H54 (cell line): ENCODE measurements around the gene GPC6.

ENCODE experiments used
- DNase-seq: peaks from one replicate; pipeline ENCODE4 v3.0.0; 2011; ENCODE audit warnings: low spot score, mixed read lengths; ENCODE audit not compliant: insufficient read length
- FAIRE-seq: peaks from 3 replicates; lab custom pipeline; 2011; peaks lifted over from hg19 to GRCh38; lab: Jason Lieb, UNC
- POLR2A ChIP-seq: IDR thresholded peaks from 2 replicates; pipeline ENCODE4 v1.6.1; 2011; ENCODE audit warnings: low read depth, mild to moderate bottlenecking, low read length

GPC6 gene

DNA sequence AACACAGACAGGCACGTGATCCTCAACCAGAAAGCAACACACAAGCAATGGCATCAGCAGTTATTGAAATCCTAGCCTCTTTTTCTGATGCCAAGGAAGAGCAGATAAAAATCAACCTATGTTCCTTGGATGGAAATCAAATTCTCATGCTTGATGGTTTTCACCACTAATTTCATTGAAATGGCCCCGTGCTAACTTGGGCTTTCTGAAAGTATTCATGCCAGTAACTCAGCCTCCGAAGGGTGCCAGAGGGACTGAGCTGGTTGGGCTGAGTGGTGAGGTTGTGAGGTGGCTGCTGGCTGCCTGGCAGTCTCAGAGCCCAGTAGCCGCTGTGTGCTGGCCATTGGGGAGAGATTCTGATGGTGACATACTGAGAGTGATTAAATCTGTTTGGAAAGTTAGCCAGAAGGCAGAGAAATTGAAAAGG is 943.6 kb downstream of the GPC6 start:
- FAIRE-seq (peak; percentile 69), DNase-seq (no peak)
- TF ChIP-seq POLR2A = no peak

DNA sequence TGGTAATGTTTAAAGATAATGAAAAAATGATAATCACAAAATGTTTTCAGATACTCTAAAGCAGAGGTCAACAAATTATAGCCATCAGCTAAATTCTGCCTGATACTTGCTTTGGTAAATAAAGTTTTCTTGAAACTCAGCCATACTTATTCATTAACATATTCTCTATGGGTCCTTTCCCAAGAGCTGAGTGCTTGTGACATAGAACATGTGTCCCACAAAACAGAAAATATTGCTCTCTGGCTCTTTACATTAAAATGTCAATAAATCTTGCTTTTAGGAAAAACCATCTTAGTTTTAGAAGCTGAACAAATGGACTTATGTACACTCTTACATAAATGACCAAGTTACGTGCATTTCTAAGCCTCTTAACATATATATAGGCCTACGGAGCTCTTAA is 945.8 kb downstream of the GPC6 start:
- FAIRE-seq = peak; percentile 33
- no peak for DNase-seq

DNA sequence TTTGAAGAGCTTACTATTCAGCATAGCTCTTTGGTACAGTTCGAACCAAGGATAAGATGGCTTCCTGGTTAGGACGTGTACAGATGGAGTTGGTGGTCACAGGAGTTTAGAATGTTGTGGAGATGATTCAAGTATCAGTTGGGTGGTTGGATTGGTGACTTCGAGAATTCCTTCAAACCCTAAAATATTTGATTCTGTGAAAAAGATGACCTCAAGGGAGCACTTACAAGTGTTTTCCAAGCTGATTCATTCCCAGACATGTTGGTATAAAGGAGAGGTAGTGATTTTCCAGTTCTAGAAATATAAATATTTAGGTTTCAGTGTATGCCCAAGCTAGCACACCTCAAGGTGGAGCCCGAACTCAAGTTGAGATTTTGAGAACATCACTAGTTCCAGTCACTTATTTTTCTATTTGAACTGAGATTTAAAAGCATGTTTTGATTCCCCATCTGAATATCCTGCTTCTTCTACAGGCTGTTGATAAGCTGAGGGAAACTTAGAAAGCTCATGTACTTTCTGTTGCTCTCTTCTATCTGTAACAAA is 946.8 kb downstream of the GPC6 start:
- TF ChIP-seq POLR2A = no peak
- DNase-seq (no peak), FAIRE-seq (peak; percentile 23)

More for the DNA sequence above, 945.8 kb downstream of the GPC6 start:
- no peak for TF ChIP-seq POLR2A

DNA sequence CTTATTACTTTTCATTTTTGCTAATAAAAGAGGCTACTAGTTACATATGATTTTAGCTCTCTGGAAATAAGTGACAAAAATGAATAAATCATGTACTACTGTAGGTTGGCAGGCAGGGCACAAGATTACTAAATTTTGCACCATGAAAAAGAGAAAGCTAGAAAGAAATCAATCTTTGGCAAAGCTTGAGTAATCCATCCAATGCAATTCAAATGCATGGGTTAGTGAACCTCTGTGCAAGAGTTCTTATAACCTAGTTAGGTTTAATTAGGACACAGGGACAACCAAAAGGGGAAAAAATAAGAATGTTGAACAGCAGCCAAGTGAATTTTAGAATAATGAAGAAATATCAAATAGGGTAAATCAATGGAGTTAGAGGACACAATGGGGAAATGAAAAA is 947.4 kb downstream of the GPC6 start:
- DNase-seq (no peak), FAIRE-seq (no peak)
- TF ChIP-seq POLR2A = no peak

DNA sequence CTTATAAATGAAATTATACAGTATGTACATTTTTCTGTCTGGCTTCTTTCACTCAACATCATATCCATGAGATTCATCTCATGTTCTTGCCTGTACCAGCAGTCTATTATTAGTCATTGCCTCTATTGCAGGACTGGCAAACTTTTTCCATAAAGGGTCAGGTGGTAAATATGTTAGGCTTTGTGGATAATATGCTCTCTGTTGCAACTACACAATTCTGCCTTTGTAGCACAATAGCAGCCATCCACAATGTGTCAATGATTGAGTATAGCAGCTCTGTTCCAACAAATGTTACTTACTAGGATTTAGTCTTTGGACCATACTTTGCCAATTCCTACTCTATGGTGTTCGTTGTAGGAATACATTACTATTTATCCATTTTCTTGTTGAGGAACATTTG is 948.5 kb downstream of the GPC6 start:
- DNase-seq (no peak), FAIRE-seq (peak; percentile 33)
- no peak for TF ChIP-seq POLR2A

DNA sequence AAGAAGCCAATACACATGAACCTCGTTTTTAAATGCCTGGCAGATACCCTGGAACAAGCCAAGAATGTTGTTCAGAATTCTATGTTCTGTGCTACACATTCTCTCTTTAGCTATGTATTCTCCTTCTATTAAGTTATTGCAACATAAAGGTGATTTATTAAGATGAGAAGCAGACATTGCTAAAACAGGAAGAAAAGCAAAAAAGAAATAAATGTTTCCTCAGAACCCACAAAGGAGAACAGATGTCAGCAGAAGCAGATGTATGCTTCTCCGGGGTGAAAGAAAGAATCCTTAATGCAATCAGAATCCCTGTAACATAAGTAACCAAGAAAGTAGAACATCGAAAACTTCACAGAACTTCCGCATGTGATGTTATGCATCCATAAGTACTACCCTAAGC is 950.0 kb downstream of the GPC6 start:
- FAIRE-seq = peak; percentile 20
- DNase-seq = no peak
- TF ChIP-seq POLR2A = no peak

DNA sequence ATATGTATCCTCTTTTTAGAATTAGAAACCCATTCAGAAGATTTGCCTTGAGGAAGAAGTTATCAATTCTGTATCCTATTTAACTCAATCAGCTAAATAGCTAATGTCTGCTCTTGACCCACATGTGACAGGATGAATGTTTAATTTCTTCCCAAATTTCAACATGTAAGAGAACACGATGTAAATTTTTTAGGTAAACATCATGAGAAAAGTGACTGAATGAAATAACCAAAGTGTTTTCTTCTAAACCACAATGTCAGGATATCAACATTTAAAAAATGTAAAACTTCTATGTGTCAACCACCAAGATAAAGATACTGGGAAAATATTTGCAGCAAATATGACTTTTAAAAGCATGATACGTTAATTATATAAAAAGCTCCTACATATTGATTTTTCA is 950.4 kb downstream of the GPC6 start:
- FAIRE-seq = no peak
- no peak for TF ChIP-seq POLR2A
- DNase-seq = no peak

DNA sequence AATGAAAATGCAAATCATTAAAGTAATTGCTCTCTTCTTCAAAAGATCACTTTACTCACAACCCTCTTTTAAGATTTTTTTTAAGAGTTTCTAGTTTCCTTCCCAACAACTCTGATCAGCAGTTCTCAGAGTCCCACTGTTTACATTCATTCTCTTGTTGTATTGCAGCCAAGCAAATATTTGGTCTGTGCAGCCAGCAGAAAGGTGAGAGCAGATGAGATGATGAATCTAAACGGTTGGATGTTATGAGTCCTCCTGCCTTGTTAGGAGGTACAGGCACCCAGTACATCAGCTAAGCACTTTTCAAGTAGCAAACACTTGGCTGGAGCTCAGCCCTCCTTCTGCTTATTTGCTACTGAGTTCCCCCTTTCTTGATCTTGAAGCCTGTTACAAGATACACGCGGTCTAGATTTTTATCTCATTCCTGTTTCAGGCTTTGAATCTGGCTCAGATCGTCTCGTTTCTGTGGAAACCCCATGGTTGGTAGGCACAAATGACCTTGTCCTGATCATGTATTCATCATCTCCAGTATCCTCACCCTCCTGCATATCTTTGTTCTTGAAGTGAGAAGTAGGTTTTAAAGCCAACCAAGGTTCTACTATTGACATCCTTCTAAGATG is 952.1 kb downstream of the GPC6 start:
- no peak for TF ChIP-seq POLR2A
- FAIRE-seq (peak; percentile 68), DNase-seq (no peak)

DNA sequence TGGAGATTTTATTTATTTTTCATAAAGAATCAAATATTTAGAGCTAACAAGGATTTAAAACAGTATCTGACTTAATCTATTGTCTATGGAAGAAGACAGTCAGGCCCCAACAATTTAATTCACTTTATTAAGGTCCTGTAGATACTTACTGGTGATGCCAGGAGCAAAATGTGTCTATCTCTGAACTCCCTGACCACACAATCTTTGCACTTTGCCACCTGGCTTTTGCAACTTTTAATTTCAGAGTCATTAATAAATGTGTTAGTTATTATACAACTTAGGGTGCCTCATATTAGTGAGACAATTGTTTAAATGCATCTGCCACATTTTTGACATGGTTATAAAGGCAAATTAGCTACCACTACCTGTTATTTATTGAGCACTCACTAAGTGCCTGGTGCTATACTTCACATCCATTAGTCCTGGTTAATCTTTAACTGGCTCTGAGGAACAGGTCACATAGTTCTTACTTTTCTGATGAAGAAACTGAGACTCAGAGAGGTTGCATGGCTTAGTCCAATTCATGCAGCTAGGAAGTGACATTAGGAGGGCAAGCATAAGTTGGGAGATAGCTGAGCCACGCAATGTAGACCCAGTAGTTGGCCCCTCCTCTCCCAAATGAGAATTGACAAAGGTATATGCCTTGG is 955.0 kb downstream of the GPC6 start:
- no peak for FAIRE-seq
- no peak for TF ChIP-seq POLR2A
- no peak for DNase-seq

DNA sequence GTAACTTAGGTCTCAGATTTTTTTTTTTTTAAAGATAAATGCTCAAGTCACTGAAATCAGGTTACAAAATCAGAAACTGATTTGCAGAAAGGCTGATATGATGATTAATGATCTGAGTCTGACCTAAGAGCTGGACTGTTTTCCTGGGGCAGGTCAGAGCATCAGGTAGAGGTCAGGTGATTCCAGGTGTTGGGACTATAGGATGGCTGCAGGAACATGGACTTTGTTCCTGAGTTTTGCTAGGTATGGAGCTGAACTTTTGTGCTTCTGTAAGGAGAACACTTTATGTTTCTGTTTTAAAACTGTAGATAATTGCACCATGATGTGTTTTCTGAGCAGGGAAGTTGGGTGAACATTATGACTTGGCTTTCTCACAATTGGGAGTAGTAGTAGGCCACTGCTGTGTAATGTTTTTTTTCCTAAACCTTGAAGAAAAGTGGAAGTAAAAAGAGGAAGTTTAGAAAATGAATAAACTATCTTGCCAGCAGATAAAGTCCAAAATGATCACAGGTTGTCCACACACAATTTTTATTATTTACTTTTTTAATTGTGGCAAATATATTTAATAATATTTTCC is 955.7 kb downstream of the GPC6 start:
- FAIRE-seq = peak; percentile 60
- no peak for DNase-seq
- no peak for TF ChIP-seq POLR2A

DNA sequence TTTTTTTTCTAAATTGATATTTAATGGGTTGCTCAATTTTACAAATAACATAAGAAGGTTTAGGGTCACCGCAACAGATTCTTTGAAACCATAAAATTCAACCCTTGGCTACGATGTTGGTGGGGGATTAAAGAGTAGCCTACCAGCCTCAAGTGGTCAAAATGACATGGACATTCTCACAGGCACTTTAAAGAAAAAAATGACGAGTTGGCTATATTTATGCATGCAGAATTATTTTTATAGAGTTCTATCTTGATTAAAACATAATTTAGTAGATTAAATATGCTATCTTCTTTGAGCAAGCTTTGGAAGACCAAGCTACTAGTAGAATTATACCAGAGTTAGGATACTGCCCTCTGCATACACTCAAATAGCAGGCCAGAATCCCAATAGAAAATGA is 959.9 kb downstream of the GPC6 start:
- no peak for TF ChIP-seq POLR2A
- DNase-seq (no peak), FAIRE-seq (no peak)

DNA sequence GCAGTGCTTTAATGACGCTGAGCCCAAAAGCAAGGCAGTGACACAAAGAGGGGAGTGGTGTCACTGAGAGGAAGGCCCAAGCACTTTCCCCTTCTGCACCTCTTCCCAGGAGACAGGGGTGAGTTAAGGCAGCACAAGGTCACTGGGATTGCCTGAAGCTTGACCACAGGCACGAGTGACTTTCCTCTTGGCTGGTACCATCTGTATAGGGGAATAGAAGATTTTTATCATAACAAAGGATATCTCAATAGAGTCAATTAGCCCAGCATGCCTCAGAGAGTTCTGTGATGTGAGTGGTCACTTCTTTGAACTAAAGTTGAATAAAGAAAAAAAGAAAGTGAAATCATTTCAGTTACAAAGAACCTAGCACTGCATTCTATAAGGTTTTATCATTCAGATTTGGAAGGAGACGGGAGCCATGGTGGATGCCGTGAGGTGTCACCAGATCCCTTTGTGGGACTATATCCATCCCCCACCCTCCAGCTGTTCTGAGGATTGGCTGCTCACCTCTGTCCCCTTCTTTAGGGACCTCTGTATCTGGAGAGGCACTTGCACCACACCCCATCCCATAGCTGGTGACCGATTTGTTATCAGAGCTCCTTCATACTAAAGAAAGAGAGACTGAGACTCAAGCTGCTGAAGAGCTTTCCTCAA is 961.7 kb downstream of the GPC6 start:
- TF ChIP-seq POLR2A = no peak
- DNase-seq (no peak), FAIRE-seq (no peak)

DNA sequence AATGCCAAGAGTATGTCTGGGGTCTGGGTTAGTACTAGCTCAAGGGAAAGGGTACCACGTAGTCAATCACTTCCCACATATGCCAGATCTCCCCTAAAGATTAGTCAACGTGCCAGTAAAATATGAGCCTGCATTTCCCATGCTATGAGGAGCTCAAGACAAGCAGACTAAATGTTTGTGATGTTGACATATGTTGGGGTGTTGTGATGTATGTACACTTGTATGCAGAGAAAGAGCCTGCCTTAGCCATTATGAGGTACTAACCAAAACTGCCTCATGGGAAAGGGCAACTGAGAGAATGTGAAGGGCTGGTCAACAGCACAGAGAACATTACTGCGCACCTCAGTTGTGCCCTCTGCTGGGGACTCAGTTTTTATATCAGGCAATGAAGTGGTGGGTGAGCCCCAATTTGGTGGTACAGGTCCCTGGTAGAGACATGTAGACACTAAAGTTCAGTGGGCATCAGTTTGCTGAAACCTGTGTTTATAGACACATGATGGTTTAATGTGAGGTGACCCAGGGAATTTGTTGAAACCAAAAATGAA is 965.9 kb downstream of the GPC6 start:
- no peak for DNase-seq

DNA sequence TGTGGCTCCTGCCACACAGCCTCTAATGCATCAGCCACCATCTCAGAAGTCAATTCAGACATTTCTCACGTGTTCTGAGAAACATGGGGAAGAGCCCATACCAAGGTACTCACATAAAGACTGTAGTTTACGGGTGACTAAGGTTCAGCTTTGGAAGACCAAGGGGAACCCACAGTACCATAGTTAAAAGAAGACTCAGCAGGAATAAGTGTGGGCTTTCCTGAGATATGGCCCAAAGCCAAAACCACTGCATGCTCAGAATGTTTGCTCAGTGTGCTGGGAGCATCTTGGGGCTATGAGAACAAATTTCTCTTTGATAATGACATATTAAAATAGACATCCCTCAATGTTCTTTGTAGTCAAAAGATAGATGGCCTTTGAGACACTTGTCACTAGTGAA is 969.1 kb downstream of the GPC6 start:
- peak; percentile 30 for DNase-seq
- TF ChIP-seq POLR2A = no peak
- peak; percentile 100 for FAIRE-seq

More for the DNA sequence above, 965.9 kb downstream of the GPC6 start:
- no peak for TF ChIP-seq POLR2A
- peak; percentile 95 for FAIRE-seq

DNA sequence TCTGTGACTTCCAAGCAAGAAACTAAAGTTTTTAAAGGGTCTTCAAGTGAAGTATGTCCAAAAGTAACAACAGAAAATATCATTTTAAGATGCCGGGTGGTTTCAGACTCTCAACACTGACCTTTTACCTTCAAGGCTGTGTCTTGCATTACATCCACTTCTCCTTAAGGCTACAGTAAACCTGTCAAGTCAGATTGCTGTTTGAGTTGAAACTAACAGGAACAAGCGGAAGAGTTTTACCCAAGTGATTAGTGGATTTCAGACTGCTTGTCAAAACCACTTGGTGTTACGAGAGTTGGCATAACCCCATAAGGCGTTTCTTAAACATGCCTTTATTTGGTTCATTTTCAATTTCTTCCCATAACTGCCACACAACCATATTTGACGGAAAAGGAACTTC is 969.8 kb downstream of the GPC6 start:
- DNase-seq (no peak), FAIRE-seq (peak; percentile 80)
- TF ChIP-seq POLR2A = no peak
